Uterus (tissue), 2 donors: Measurements from ENCODE around the gene LMTK2.

Source experiments
- CTCF ChIP-seq, 4 experiments: fragments of 200-600 bp in 2 of 4; fragments of 450-650 bp in 2 of 4; sonication (generic) in 2 of 4; IDR thresholded peaks; one replicate each; pipeline ENCODE4 v1.5.1; 2016 to 2019; ENCODE audit warnings: antibody characterized with exemption in 4 of 4, mild to moderate bottlenecking in 2 of 4, moderate library complexity in 1 of 4
- POLR2A ChIP-seq, 2 donors: fragments of 450-650 bp; IDR thresholded peaks; one replicate each; pipeline ENCODE4 v1.6.1; 2016; ENCODE audit warnings: antibody characterized with exemption in 2 of 2, mild to moderate bottlenecking in 1 of 2, moderate library complexity in 1 of 2

- TF ChIP-seq CTCF (IDR thresholded peaks at IDR 0.05) = no peak
- TF ChIP-seq POLR2A (IDR thresholded peaks at IDR 0.05) = no peak
Observed at GRCh38 chr7:98231493-98232262, 125.0 kb downstream of the LMTK2 start.
